K562 (cell line): ENCODE measurements around the gene CDRT15. TPM values are rescaled to one million over a fixed set of nuclear protein-coding genes. Genes with fewer than 3 reads are reported as not detected.
A peak's percentile ranks its signal among the peaks of the same experiment; 100 is the strongest.

ENCODE experiments used
- ATAC-seq: fragments of 200-7000 bp; cut with Tn5 transposase; 3 replicates; pipeline ENCODE4 v1.9.1; 2020; ENCODE audit warnings: moderate library complexity
- BruUV-seq: library from RNA; stranded (reverse); fragments of 400-500 nt; replicated peaks from 2 replicates; lab custom pipeline; 2021; lab: Mats Ljungman, UMichigan
- CTCF ChIA-PET: fragments of 300-600 bp; formaldehyde crosslinking; extraction: SDS; loops from one replicate; lab custom pipeline; 2021; ENCODE audit warnings: low intra/inter-chr PET ratio; lab: Yijun Ruan, JAX
- POLR2A ChIA-PET: fragments of 300-600, 350-650 bp; sonication (Branson Sonifier 250); formaldehyde crosslinking; extraction: SDS; loops from one replicate; lab custom pipeline; 2021; ENCODE audit warnings: antibody characterized with exemption, inconsistent platforms; lab: Yijun Ruan, JAX
- DNase-seq, 4 experiments: peaks; one replicate each; pipeline versions ENCODE4 v3.0.0 to v3.0.0-alpha.2; 2011 to 2018; ENCODE audit warnings: low spot score in 3 of 4, mixed read lengths in 3 of 4; ENCODE audit errors: extremely low read depth in 1 of 4
- FAIRE-seq: peaks from 2 replicates; lab custom pipeline; 2011; peaks lifted over from hg19 to GRCh38; lab: Jason Lieb, UNC
- H2AFZ ChIP-seq: 2 replicates; pipeline ENCODE4 v1.6.0; 2011; ENCODE audit warnings: low read depth, low read length, control low read depth, inconsistent platforms
- H3K27ac ChIP-seq: fragments of 200-600 bp; 3 replicates; pipeline ENCODE4 v1.8.0; 2011; ENCODE audit warnings: low read depth, mild to moderate bottlenecking, control low read depth, inconsistent platforms, low read length, moderate library complexity, mixed read lengths; ENCODE audit errors: extremely low read depth
- H3K27me3 ChIP-seq, 2 experiments: fragments of 300-600 bp in 1 of 2; 2 replicates in 1 of 2; 3 replicates in 1 of 2; pipeline versions ENCODE4 v1.6.0 to v1.8.0; 2011; ENCODE audit warnings: inconsistent platforms in 2 of 2, low read length in 2 of 2, mild to moderate bottlenecking in 1 of 2, mixed read lengths in 1 of 2, moderate library complexity in 1 of 2; ENCODE audit not compliant: control insufficient read depth in 2 of 2, insufficient read depth in 2 of 2
- H3K36me3 ChIP-seq: fragments of 300-600 bp; 3 replicates; pipeline ENCODE4 v1.8.0; 2011; ENCODE audit warnings: mild to moderate bottlenecking, low read length, inconsistent platforms; ENCODE audit not compliant: control insufficient read depth, insufficient read depth
- H3K4me1 ChIP-seq, 2 experiments: fragments of 200-600 bp in 1 of 2; replicated peaks in 1 of 2; 2 replicates in 1 of 2; 3 replicates in 1 of 2; pipeline versions ENCODE4 v1.5.1 to v1.8.0; 2011; ENCODE audit warnings: inconsistent platforms in 2 of 2, low read length in 2 of 2, mild to moderate bottlenecking in 1 of 2, mixed read lengths in 1 of 2, moderate library complexity in 1 of 2; ENCODE audit not compliant: control insufficient read depth in 2 of 2, insufficient read depth in 2 of 2
- H3K4me2 ChIP-seq: 2 replicates; pipeline ENCODE4 v1.6.1; 2011; ENCODE audit warnings: low read length, control low read depth, inconsistent platforms, mixed read lengths; ENCODE audit not compliant: insufficient read depth
- H3K4me3 ChIP-seq: fragments of 200-600 bp; sonication (generic), shearing (Covaris generic); 2 replicates; pipeline ENCODE4 v1.5.1; 2016; ENCODE audit warnings: control low read depth, inconsistent platforms
- H3K79me2 ChIP-seq: fragments of 200-600 bp; 3 replicates; pipeline ENCODE4 v1.8.0; 2011; ENCODE audit warnings: low read length, inconsistent platforms; ENCODE audit not compliant: control insufficient read depth, insufficient read depth
- H3K9ac ChIP-seq, 2 experiments: 2 replicates each; pipeline versions ENCODE4 v1.6.0 to v1.6.1; 2011; ENCODE audit warnings: low read depth in 2 of 2, low read length in 2 of 2, control low read depth in 1 of 2, inconsistent platforms in 1 of 2, mild to moderate bottlenecking in 1 of 2, mixed read lengths in 1 of 2; ENCODE audit not compliant: insufficient read depth in 1 of 2
- H3K9me1 ChIP-seq: one replicate; pipeline ENCODE4 v1.6.0; 2011; ENCODE audit warnings: inconsistent platforms, mild to moderate bottlenecking, low read length, moderate library complexity; ENCODE audit not compliant: control insufficient read depth, insufficient read depth
- H3K9me3 ChIP-seq: replicated peaks from 2 replicates; pipeline ENCODE4 v1.5.1; 2011; ENCODE audit warnings: low read depth, low read length, inconsistent platforms; ENCODE audit not compliant: control insufficient read depth, insufficient read depth
- H4K20me1 ChIP-seq: replicated peaks from 2 replicates; pipeline ENCODE4 v1.6.1; 2011; ENCODE audit warnings: low read length, inconsistent platforms, mixed read lengths; ENCODE audit not compliant: control insufficient read depth, insufficient read depth
- AFF1 ChIP-seq, 2 experiments: fragments of 450-650 bp; IDR thresholded peaks; 2 replicates each; pipeline ENCODE4 v1.6.1; 2018; ENCODE audit warnings: mild to moderate bottlenecking in 2 of 2, low read depth in 1 of 2; ENCODE audit not compliant: partially characterized antibody in 2 of 2
- ATF7 ChIP-seq: fragments of 450-650 bp; IDR thresholded peaks from 2 replicates; pipeline ENCODE4 v1.7.1; 2014; ENCODE audit warnings: mild to moderate bottlenecking, moderate library complexity
- BCOR ChIP-seq: fragments of 450-650 bp; IDR thresholded peaks from 2 replicates; pipeline ENCODE4 v1.6.1; 2016
- ELF4 ChIP-seq: fragments of 450-650 bp; formaldehyde crosslinking; IDR thresholded peaks from 2 replicates; pipeline ENCODE4 v1.4.0; 2022; ENCODE audit warnings: missing genetic modification characterization
- ETS2 ChIP-seq: IDR thresholded peaks from 2 replicates; pipeline ENCODE4 v1.6.1; 2016; ENCODE audit warnings: borderline replicate concordance, missing genetic modification characterization, mild to moderate bottlenecking, moderate library complexity, missing compliant biosample characterization; ENCODE audit not compliant: poor library complexity, severe bottlenecking
- FOXA1 ChIP-seq: fragments of 450-650 bp; IDR thresholded peaks from 2 replicates; pipeline ENCODE4 v1.6.1; 2016; ENCODE audit warnings: mild to moderate bottlenecking, borderline replicate concordance
- HLTF ChIP-seq: fragments of 450-650 bp; IDR thresholded peaks from 2 replicates; pipeline ENCODE4 v1.6.1; 2016
- MAFK ChIP-seq: IDR thresholded peaks from 2 replicates; pipeline ENCODE4 v1.6.1; 2011; ENCODE audit warnings: low read length, improper control_type of control experiment
- MED1 ChIP-seq: sonication (generic); formaldehyde crosslinking; IDR thresholded peaks from 2 replicates; pipeline ENCODE4 v1.8.1; 2023; ENCODE audit warnings: missing genetic modification reagents, borderline replicate concordance
- MTA2 ChIP-seq: fragments of 450-650 bp; IDR thresholded peaks from 2 replicates; pipeline ENCODE4 v1.6.1; 2016; ENCODE audit warnings: low read depth
- POLR2AphosphoS2 ChIP-seq: IDR thresholded peaks from 2 replicates; pipeline ENCODE4 v1.6.1; 2012; ENCODE audit warnings: low read length, improper control_type of control experiment
- SETDB1 ChIP-seq: IDR thresholded peaks from one replicate; pipeline ENCODE4 v1.6.1; 2012; ENCODE audit warnings: low read length, control low read depth, inconsistent platforms
- SIN3B ChIP-seq: fragments of 450-650 bp; IDR thresholded peaks from 2 replicates; pipeline ENCODE4 v1.6.1; 2017; ENCODE audit warnings: low read depth, mild to moderate bottlenecking, moderate library complexity
- SLC30A9 ChIP-seq: fragments of 250-450 bp; sonication (Bioruptor Pico); IDR thresholded peaks from 2 replicates; pipeline ENCODE4 v1.8.0; 2022; ENCODE audit warnings: mild to moderate bottlenecking, moderate library complexity
- XRCC3 ChIP-seq: fragments of 450-650 bp; IDR thresholded peaks from 2 replicates; pipeline ENCODE4 v1.6.1; 2017; ENCODE audit warnings: mild to moderate bottlenecking, moderate library complexity
- ZNF217 ChIP-seq: sonication (generic); formaldehyde crosslinking; IDR thresholded peaks from 2 replicates; pipeline ENCODE4 v1.8.0; 2022; ENCODE audit warnings: mild to moderate bottlenecking, missing genetic modification reagents
- ZNF253 ChIP-seq: fragments of 250-450 bp; sonication (Bioruptor Pico); conservative IDR thresholded peaks from 2 replicates; pipeline ENCODE4 v1.6.1; 2021; ENCODE audit warnings: mild to moderate bottlenecking
- ZNF717 ChIP-seq: fragments of 250-450 bp; sonication (Bioruptor Pico); IDR thresholded peaks from 2 replicates; pipeline ENCODE4 v1.5.0; 2021
- ZNF764 ChIP-seq: fragments of 250-450 bp; sonication (Bioruptor Pico); IDR thresholded peaks from 2 replicates; pipeline ENCODE4 v1.4.0; 2020; ENCODE audit warnings: low read depth, mild to moderate bottlenecking, moderate library complexity
- ZNF830 ChIP-seq: fragments of 250-450 bp; sonication (Bioruptor Pico); IDR thresholded peaks from 2 replicates; pipeline ENCODE4 v1.5.0; 2021; ENCODE audit warnings: mild to moderate bottlenecking
- WGBS: fragments of 100-300 bp; shearing (Covaris generic); methylation state at CpG from one replicate; pipeline ENCODE4 v1.1.6; 2016; ENCODE audit warnings: low coverage, mixed read lengths; ENCODE audit not compliant: insufficient coverage; ENCODE audit errors: missing lambda C conversion rate; 5-methylcytosine and 5-hydroxymethylcytosine counted together
- in situ Hi-C: fragments of 300-500 bp; cut with MboI; formaldehyde crosslinking; loops from 4 replicates; pipeline ENCODE4 v1.15.0; 2018; ENCODE audit warnings: inconsistent platforms, mixed read lengths
- intact Hi-C: fragments of 100-400 bp; cut with micrococcal nuclease; formaldehyde crosslinking; loops from 2 replicates; pipeline ENCODE4 v1.14.2; 2022
- polyA plus RNA-seq, 8 experiments: library from polyadenylated mRNA; depleted of rRNA in 4 of 8; stranded (reverse) in 5 of 8; unstranded in 3 of 8; fragments of >200 nt; fragmentation: Nextera tagmentation in 2 of 8; fragmentation: Illumina TruSeq in 1 of 8; extraction: Ambion mirVana in 2 of 8; extraction: Trizol in 1 of 8; gene quantifications; 2 replicates each; pipeline versions ENCODE4 v1.2.1 to v1.2.3, GENCODE V29; 2011 to 2014; ENCODE audit warnings: inconsistent platforms in 1 of 8, missing spikeins in 1 of 8
- total RNA-seq, 7 experiments: library from RNA; depleted of rRNA in 6 of 7; stranded (reverse); fragments of >200 nt in 6 of 7; fragmentation: Illumina TruSeq in 2 of 7; extraction: Trizol in 2 of 7; gene quantifications; 2 replicates each; pipeline versions ENCODE4 v1.2.1 to v1.2.3, GENCODE V29; 2011 to 2021; ENCODE audit warnings: low replicate concordance in 1 of 7
- TF ChIP-seq, protein P1 (sequence below), 3 experiments: IDR thresholded peaks in 2 of 3; conservative IDR thresholded peaks in 1 of 3; 2 replicates each; pipeline ENCODE4 v1.5.1; 2011 to 2012; ENCODE audit warnings: low read length in 3 of 3, mild to moderate bottlenecking in 3 of 3, control low read depth in 2 of 3, improper control_type of control experiment in 1 of 3, inconsistent platforms in 1 of 3, low read depth in 1 of 3, mixed read lengths in 1 of 3, moderate library complexity in 1 of 3; ENCODE audit not compliant: insufficient read depth in 2 of 3

The CDRT15 gene
- total and polyA plus RNA-seq, 9 of the 15 experiments (the other 6 are each of a cell fraction or from before 2014, with no cell fraction given): not detected

DNA sequence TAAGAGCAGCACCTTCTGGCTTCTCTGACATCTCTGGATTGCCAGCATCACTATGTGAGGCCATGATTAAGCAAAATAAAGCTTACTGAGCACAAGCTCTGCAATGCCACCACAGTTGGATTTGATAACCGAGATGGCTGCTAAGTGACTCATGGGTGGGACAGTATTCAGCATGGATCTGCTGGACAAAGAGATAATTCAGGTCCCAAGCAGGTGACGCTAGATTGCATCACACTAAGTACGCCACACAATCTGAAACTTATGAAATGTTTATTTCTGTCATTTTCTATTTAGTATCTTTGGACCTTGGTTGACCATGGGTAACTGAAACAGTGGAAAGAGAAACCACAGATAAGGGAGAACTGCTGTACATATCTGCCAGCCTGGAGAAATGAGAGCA, 27.4 kb downstream of the CDRT15 start (continued):
- TF ChIP-seq ZNF764 (CRISPR knock-in tag) (no peak), ETS2 (tag) (no peak), ZNF217 (no peak), SLC30A9 (CRISPR knock-in tag) (no peak), MAFK (peak; percentile 56; the same call in 1 of the 2 replicates), MED1 (CRISPR knock-in tag) (no peak), POLR2AphosphoS2 (no peak), FOXA1 (no peak), SIN3B (no peak), BCOR (no peak), HLTF (no peak), MTA2 (no peak), SETDB1 (no peak), ZNF830 (no peak), ATF7 (peak; percentile 89), ELF4 (CRISPR knock-in tag) (no peak)

GRCh38 chr17:14207791-14208190, 28.9 kb downstream of the CDRT15 start:
- H4K20me1 ChIP-seq: peaks cover 6% of the 10 kb centered on the region; the same call in 1 of the 2 replicates
- peaks cover 10% of the 10 kb centered on the region; the same call in 1 of the 3 replicates for H3K36me3 ChIP-seq
- no peak overlapping the region for H3K9ac ChIP-seq
- no peak overlapping the region for H2AFZ ChIP-seq
- no peak overlapping the region for H3K4me2 ChIP-seq
- intact Hi-C loops (no loop called here), in situ Hi-C loops (no loop called here)
- DNase-seq: no peak
- H3K79me2 ChIP-seq: no peaks in the 10 kb centered on the region
- 0 out of 2 replicates have a peak, but pooled peaks cover 2% of the 10 kb centered on the region for H3K9me3 ChIP-seq
- CTCF ChIA-PET: no interaction called here
- no TSS peak for BruUV-seq
- H3K4me3 ChIP-seq: no peak overlapping the region
- no peak overlapping the region for H3K27ac ChIP-seq
- 94% methylated on average over 5 of the region's 5 CpGs for WGBS
- peaks cover 4 to 25% of the 10 kb centered on the region in 2 experiments; a peak in 3 of 5 replicates for H3K4me1 ChIP-seq
- POLR2A ChIA-PET: interaction anchor here (0.6 kb wide), 1 partner anchor 306 kb away, joined by 3 read pairs; no protein-coding TSS in a partner anchor
- no peak for ATAC-seq
- H3K27me3 ChIP-seq: no peaks in the 10 kb centered on the region
- no peaks in the 10 kb centered on the region for H3K9me1 ChIP-seq
- FAIRE-seq: no peak
- no peak for TF ChIP-seq AFF1 (IDR thresholded peaks at IDR 0.05; ENCODE audit: low read depth in 1 of 2, partially characterized antibody in 2 of 2)
- TF ChIP-seq ZNF253 (CRISPR knock-in tag): no peak
- no peak for TF ChIP-seq ZNF717 (CRISPR knock-in tag)
- TF ChIP-seq, protein P1, sequence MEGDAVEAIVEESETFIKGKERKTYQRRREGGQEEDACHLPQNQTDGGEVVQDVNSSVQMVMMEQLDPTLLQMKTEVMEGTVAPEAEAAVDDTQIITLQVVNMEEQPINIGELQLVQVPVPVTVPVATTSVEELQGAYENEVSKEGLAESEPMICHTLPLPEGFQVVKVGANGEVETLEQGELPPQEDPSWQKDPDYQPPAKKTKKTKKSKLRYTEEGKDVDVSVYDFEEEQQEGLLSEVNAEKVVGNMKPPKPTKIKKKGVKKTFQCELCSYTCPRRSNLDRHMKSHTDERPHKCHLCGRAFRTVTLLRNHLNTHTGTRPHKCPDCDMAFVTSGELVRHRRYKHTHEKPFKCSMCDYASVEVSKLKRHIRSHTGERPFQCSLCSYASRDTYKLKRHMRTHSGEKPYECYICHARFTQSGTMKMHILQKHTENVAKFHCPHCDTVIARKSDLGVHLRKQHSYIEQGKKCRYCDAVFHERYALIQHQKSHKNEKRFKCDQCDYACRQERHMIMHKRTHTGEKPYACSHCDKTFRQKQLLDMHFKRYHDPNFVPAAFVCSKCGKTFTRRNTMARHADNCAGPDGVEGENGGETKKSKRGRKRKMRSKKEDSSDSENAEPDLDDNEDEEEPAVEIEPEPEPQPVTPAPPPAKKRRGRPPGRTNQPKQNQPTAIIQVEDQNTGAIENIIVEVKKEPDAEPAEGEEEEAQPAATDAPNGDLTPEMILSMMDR (IDR thresholded peaks at IDR 0.05 in 2 of 3, conservative IDR thresholded peaks at IDR 0.05 in 1 of 3; ENCODE audit: insufficient read depth in 2 of 3, low read depth in 1 of 3, low read length in 3 of 3): no peak
- TF ChIP-seq XRCC3: no peak
